Ascending aorta (tissue), 2 donors: ENCODE results near the gene NAV2. TPM values are rescaled to one million over a fixed set of nuclear protein-coding genes. Genes with fewer than 3 reads are reported as not detected.

ENCODE experiments used
- DNase-seq, 2 donors: peaks; one replicate each; pipeline ENCODE4 v3.0.0-alpha.2; 2019; ENCODE audit warnings: low spot score in 2 of 2
- H3K27ac ChIP-seq, 2 donors: fragments of 200-600 bp; sonication (generic); one replicate each; pipeline ENCODE4 v1.5.1; 2016 to 2017; ENCODE audit warnings: mild to moderate bottlenecking in 1 of 2
- H3K27me3 ChIP-seq: fragments of 200-600 bp; sonication (generic); one replicate; pipeline ENCODE4 v1.5.1; 2017
- H3K36me3 ChIP-seq, 2 donors: fragments of 200-600 bp; sonication (generic); one replicate each; pipeline ENCODE4 v1.5.1; 2016
- H3K4me1 ChIP-seq, 2 donors: fragments of 200-600 bp; sonication (generic); one replicate each; pipeline ENCODE4 v1.5.1; 2016 to 2017; ENCODE audit warnings: mild to moderate bottlenecking in 1 of 2
- H3K4me3 ChIP-seq, 2 donors: fragments of 200-600 bp; sonication (generic); one replicate each; pipeline ENCODE4 v1.5.1; 2016 to 2017; ENCODE audit warnings: mild to moderate bottlenecking in 1 of 2
- H3K9me3 ChIP-seq, 2 donors: fragments of 200-600 bp; sonication (generic); one replicate each; pipeline ENCODE4 v1.5.1; 2016
- intact Hi-C: fragments of 100-400 bp; cut with DNase I; formaldehyde crosslinking; loops from one replicate; pipeline ENCODE4 v1.15.1; 2023
- total RNA-seq: library from RNA; depleted of rRNA; stranded (reverse); fragments of >200 nt; gene quantifications from one replicate; pipeline ENCODE4 v1.1.0, GENCODE V29; 2016
- TF ChIP-seq, protein P1 (sequence below), 3 experiments: fragments of 200-600 bp in 2 of 3; fragments of 450-650 bp in 1 of 3; sonication (generic) in 2 of 3; IDR thresholded peaks; one replicate each; pipeline ENCODE4 v1.5.1; 2016 to 2019; ENCODE audit warnings: antibody characterized with exemption in 3 of 3, mild to moderate bottlenecking in 1 of 3, moderate library complexity in 1 of 3

NAV2 gene
- total RNA-seq, 1 donor from 2014 or later = 62.6 TPM

GRCh38 chr11:19978668-19979518 lies 266.3 kb downstream of the NAV2 start:
- Histone ChIP-seq H3K9me3 (no peaks in the 10 kb centered on the region), H3K27ac (peak overlapping the region; percentile 54 to 67), H3K27me3 (no peaks in the 10 kb centered on the region), H3K4me3 (no peak overlapping the region), H3K4me1 (peaks cover 29 to 49% of the 10 kb centered on the region in 2 donors), H3K36me3 (peaks cover under 1 to 19% of the 10 kb centered on the region in 2 donors)
- TF ChIP-seq, protein P1, sequence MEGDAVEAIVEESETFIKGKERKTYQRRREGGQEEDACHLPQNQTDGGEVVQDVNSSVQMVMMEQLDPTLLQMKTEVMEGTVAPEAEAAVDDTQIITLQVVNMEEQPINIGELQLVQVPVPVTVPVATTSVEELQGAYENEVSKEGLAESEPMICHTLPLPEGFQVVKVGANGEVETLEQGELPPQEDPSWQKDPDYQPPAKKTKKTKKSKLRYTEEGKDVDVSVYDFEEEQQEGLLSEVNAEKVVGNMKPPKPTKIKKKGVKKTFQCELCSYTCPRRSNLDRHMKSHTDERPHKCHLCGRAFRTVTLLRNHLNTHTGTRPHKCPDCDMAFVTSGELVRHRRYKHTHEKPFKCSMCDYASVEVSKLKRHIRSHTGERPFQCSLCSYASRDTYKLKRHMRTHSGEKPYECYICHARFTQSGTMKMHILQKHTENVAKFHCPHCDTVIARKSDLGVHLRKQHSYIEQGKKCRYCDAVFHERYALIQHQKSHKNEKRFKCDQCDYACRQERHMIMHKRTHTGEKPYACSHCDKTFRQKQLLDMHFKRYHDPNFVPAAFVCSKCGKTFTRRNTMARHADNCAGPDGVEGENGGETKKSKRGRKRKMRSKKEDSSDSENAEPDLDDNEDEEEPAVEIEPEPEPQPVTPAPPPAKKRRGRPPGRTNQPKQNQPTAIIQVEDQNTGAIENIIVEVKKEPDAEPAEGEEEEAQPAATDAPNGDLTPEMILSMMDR (IDR thresholded peaks at IDR 0.05) = no peak
- intact Hi-C loops = no loop called here
- DNase-seq = peak in 1 of 2 donors; percentile 19

- H3K4me1 ChIP-seq = peaks cover 29 to 49% of the 10 kb centered on the region in 2 donors
- no peak for DNase-seq
- intact Hi-C loops = no loop called here
Measured at GRCh38 chr11:19979519-19979845, 266.8 kb downstream of the NAV2 start.

GRCh38 chr11:19980388-19980787 lies 267.8 kb downstream of the NAV2 start:
- no peaks in the 10 kb centered on the region for H3K27me3 ChIP-seq
- no peak overlapping the region for H3K4me3 ChIP-seq

More at GRCh38 chr11:19979519-19979845, 266.8 kb downstream of the NAV2 start:
- peak overlapping the region; percentile 54 to 67 for H3K27ac ChIP-seq
- H3K27me3 ChIP-seq = no peaks in the 10 kb centered on the region
- H3K9me3 ChIP-seq = no peaks in the 10 kb centered on the region
- H3K36me3 ChIP-seq = peaks cover 3 to 20% of the 10 kb centered on the region in 2 donors
- no peak overlapping the region for H3K4me3 ChIP-seq
- TF ChIP-seq, protein P1 (IDR thresholded peaks at IDR 0.05) = no peak

DNA sequence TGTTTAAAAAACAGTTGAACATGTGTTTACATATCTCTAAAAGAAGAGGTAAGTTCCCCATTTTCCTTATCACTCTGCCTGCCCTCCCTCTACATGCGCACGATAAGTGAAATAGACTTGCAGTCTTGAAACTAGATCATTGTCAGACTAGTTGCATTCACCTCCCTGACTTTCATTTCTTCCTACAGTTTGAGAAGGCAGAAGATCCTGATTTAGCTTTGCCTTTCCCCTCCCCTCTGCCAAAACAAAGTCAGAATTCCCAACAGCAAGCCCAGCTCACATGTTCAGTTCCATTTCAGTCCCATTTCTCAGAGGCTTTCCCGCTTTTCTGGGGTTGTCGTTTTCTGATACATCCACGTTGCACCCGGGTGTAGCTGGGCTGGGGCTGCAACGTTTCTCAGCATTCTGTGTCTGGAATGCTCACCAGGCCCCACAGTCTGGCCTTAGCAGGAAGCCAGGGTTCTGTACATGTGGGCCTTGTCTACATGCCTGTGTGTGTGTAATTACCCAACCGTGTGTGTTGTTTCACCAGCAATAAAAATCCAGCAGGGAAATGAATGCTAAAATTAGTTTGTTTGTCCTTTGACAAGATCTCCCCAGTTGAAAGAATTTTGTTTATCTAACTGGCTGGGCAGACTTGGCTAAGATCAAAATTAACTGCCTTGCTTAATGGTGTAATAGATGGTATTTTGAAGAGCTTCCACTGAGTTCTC lies 268.5 kb downstream of the NAV2 start:
- TF ChIP-seq, protein P1 (IDR thresholded peaks at IDR 0.05) = no peak
- DNase-seq = peak in 1 of 2 donors; percentile 77
- no peak overlapping the region for H3K4me3 ChIP-seq
- peaks cover 29 to 53% of the 10 kb centered on the region in 2 donors for H3K4me1 ChIP-seq
- intact Hi-C loops = no loop called here
- H3K36me3 ChIP-seq = peaks cover 14 to 34% of the 10 kb centered on the region in 2 donors
- peak overlapping the region; percentile 54 to 67 for H3K27ac ChIP-seq
- no peaks in the 10 kb centered on the region for H3K9me3 ChIP-seq
- H3K27me3 ChIP-seq = no peaks in the 10 kb centered on the region

More at GRCh38 chr11:19980388-19980787, 267.8 kb downstream of the NAV2 start:
- intact Hi-C loops = no loop called here
- TF ChIP-seq, protein P1 (IDR thresholded peaks at IDR 0.05) = no peak
- no peaks in the 10 kb centered on the region for H3K9me3 ChIP-seq
- H3K27ac ChIP-seq = peak overlapping the region; percentile 54 to 67
- peaks cover 9 to 28% of the 10 kb centered on the region in 2 donors for H3K36me3 ChIP-seq
- H3K4me1 ChIP-seq = peaks cover 29 to 49% of the 10 kb centered on the region in 2 donors
- DNase-seq = no peak

DNA sequence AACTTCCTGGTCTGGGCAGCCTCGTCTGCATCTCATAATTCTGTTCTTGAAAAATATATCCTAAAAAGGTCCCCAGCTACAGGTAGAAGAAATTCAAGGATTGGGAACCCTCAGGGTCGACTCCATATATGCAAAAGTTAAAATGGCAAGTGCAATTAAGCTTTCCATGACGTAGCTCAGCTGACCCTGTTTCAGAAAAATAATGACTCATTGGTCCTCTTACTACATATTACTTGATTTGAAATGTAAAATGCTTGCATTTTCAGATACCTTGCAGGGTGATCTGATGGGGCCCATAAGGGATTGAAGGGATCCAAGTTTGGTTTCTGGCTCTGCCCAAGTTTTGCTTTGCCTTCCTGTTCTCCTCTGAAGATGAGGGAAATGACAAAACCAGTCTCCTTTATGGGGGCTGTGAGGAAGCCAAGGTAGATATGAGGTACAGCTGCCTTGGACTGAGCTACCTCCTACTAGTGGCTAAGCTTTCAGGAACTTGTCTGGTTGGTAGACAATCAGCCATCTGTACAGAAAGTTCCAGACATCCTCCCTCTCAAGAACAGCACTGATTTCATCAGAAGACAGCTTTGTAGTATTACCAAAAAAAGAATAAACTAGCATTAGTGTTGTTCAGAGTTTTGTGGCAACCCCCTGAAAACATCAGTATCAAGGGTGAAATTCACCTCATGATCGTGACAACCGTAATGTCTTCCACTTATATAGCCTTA lies 270.3 kb downstream of the NAV2 start:
- H3K4me1 ChIP-seq = peaks cover 29 to 64% of the 10 kb centered on the region in 2 donors
- intact Hi-C loops = no loop called here
- H3K36me3 ChIP-seq = peaks cover 20 to 43% of the 10 kb centered on the region in 2 donors
- no peaks in the 10 kb centered on the region for H3K9me3 ChIP-seq
- TF ChIP-seq, protein P1 (IDR thresholded peaks at IDR 0.05) = no peak
- H3K27me3 ChIP-seq = no peaks in the 10 kb centered on the region
- H3K27ac ChIP-seq = peak overlapping the region; percentile 53 to 65
- no peak overlapping the region for H3K4me3 ChIP-seq
- no peak for DNase-seq
